ENCODE data around the gene SPOP.

- TF ChIP-seq POLR2A (IDR thresholded peaks at IDR 0.05), result no peak
- TF ChIP-seq, protein P1, sequence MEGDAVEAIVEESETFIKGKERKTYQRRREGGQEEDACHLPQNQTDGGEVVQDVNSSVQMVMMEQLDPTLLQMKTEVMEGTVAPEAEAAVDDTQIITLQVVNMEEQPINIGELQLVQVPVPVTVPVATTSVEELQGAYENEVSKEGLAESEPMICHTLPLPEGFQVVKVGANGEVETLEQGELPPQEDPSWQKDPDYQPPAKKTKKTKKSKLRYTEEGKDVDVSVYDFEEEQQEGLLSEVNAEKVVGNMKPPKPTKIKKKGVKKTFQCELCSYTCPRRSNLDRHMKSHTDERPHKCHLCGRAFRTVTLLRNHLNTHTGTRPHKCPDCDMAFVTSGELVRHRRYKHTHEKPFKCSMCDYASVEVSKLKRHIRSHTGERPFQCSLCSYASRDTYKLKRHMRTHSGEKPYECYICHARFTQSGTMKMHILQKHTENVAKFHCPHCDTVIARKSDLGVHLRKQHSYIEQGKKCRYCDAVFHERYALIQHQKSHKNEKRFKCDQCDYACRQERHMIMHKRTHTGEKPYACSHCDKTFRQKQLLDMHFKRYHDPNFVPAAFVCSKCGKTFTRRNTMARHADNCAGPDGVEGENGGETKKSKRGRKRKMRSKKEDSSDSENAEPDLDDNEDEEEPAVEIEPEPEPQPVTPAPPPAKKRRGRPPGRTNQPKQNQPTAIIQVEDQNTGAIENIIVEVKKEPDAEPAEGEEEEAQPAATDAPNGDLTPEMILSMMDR (IDR thresholded peaks at IDR 0.05), result no peak
Observed at GRCh38 chr17:49574945-49575678, 102.8 kb downstream of the SPOP start.
